Liver (tissue), 3 donors: ENCODE results near the gene GLB1L2.

Experiments
- EGR1 ChIP-seq, 2 donors: IDR thresholded peaks; 2 replicates each; pipeline ENCODE4 v1.6.1; 2016 to 2018; ENCODE audit warnings: antibody characterized with exemption in 2 of 2, low read depth in 2 of 2
- FOXA1 ChIP-seq: IDR thresholded peaks from 2 replicates; pipeline ENCODE4 v1.6.1; 2016; ENCODE audit warnings: antibody characterized with exemption
- GABPA ChIP-seq, 2 donors: IDR thresholded peaks in 1 of 2; conservative IDR thresholded peaks in 1 of 2; 2 replicates each; pipeline ENCODE4 v1.6.1; 2016; ENCODE audit warnings: antibody characterized with exemption in 2 of 2, mild to moderate bottlenecking in 1 of 2, moderate library complexity in 1 of 2
- JUND ChIP-seq, 2 donors: IDR thresholded peaks; 2 replicates each; pipeline ENCODE4 v1.6.1; 2016; ENCODE audit warnings: antibody characterized with exemption in 2 of 2
- NR2F2 ChIP-seq: IDR thresholded peaks from 2 replicates; pipeline ENCODE4 v1.6.1; 2016; ENCODE audit warnings: antibody characterized with exemption
- RAD21 ChIP-seq, 2 donors: IDR thresholded peaks; 2 replicates each; pipeline ENCODE4 v1.6.1; 2016; ENCODE audit warnings: antibody characterized with exemption in 2 of 2, mild to moderate bottlenecking in 2 of 2
- RXRA ChIP-seq, 2 donors: IDR thresholded peaks; 2 replicates each; pipeline ENCODE4 v1.6.1; 2017 to 2018; ENCODE audit warnings: antibody characterized with exemption in 2 of 2, mild to moderate bottlenecking in 1 of 2
- SP1 ChIP-seq: IDR thresholded peaks from 2 replicates; pipeline ENCODE4 v1.6.1; 2018; ENCODE audit warnings: antibody characterized with exemption, mild to moderate bottlenecking
- YY1 ChIP-seq: IDR thresholded peaks from 2 replicates; pipeline ENCODE4 v1.6.1; 2016; ENCODE audit warnings: antibody characterized with exemption, mild to moderate bottlenecking
- TF ChIP-seq, protein P1 (sequence below): fragments of 150-350 bp; IDR thresholded peaks from 2 replicates; pipeline ENCODE4 v1.5.1; 2017; ENCODE audit warnings: improper control_type of control experiment, low read depth, low read length; ENCODE audit not compliant: missing input control
- TF ChIP-seq, protein P2 (sequence below): IDR thresholded peaks from 2 replicates; pipeline ENCODE4 v1.6.1; 2016; ENCODE audit warnings: antibody characterized with exemption
- TF ChIP-seq, protein P3 (sequence below): IDR thresholded peaks from 2 replicates; pipeline ENCODE4 v1.6.1; 2016; ENCODE audit warnings: antibody characterized with exemption, mild to moderate bottlenecking
- TF ChIP-seq, protein P4 (sequence below): IDR thresholded peaks from 2 replicates; pipeline ENCODE4 v1.6.1; 2016; ENCODE audit warnings: antibody characterized with exemption
- donor health status: healthy.
- donor health status: healthy.

DNA sequence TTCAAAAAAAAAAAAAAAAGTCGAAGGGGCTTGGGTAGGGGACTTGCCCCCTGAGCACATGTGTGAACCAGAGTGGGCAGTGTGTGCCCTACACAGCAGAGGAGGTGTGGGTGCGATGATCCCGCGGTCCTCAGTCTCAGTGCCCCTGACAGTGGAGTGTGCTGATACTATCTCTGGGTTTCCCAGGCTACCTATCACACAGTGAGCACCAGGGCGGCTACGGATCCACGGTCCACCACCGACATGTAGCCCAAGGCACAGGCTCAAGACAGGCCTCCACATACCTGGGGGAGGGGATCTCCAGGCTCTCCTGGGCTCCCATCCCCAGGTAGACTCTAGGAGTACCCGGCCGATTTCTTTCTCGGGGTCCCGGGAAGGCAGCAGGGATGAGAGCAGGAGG, 71.1 kb downstream of the GLB1L2 start:
- TF ChIP-seq, protein P1, sequence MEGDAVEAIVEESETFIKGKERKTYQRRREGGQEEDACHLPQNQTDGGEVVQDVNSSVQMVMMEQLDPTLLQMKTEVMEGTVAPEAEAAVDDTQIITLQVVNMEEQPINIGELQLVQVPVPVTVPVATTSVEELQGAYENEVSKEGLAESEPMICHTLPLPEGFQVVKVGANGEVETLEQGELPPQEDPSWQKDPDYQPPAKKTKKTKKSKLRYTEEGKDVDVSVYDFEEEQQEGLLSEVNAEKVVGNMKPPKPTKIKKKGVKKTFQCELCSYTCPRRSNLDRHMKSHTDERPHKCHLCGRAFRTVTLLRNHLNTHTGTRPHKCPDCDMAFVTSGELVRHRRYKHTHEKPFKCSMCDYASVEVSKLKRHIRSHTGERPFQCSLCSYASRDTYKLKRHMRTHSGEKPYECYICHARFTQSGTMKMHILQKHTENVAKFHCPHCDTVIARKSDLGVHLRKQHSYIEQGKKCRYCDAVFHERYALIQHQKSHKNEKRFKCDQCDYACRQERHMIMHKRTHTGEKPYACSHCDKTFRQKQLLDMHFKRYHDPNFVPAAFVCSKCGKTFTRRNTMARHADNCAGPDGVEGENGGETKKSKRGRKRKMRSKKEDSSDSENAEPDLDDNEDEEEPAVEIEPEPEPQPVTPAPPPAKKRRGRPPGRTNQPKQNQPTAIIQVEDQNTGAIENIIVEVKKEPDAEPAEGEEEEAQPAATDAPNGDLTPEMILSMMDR = no peak
- TF ChIP-seq, protein P2, sequence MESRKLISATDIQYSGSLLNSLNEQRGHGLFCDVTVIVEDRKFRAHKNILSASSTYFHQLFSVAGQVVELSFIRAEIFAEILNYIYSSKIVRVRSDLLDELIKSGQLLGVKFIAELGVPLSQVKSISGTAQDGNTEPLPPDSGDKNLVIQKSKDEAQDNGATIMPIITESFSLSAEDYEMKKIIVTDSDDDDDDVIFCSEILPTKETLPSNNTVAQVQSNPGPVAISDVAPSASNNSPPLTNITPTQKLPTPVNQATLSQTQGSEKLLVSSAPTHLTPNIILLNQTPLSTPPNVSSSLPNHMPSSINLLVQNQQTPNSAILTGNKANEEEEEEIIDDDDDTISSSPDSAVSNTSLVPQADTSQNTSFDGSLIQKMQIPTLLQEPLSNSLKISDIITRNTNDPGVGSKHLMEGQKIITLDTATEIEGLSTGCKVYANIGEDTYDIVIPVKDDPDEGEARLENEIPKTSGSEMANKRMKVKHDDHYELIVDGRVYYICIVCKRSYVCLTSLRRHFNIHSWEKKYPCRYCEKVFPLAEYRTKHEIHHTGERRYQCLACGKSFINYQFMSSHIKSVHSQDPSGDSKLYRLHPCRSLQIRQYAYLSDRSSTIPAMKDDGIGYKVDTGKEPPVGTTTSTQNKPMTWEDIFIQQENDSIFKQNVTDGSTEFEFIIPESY = no peak
- TF ChIP-seq GABPA (IDR thresholded peaks at IDR 0.05 in 1 of 2, conservative IDR thresholded peaks at IDR 0.05 in 1 of 2) = no peak
- TF ChIP-seq JUND (IDR thresholded peaks at IDR 0.05) = no peak
- TF ChIP-seq RXRA (IDR thresholded peaks at IDR 0.05) = no peak
- TF ChIP-seq RAD21 (IDR thresholded peaks at IDR 0.05) = no peak
- TF ChIP-seq EGR1 (IDR thresholded peaks at IDR 0.05; ENCODE audit: low read depth in 2 of 2) = no peak
- TF ChIP-seq, protein P3, sequence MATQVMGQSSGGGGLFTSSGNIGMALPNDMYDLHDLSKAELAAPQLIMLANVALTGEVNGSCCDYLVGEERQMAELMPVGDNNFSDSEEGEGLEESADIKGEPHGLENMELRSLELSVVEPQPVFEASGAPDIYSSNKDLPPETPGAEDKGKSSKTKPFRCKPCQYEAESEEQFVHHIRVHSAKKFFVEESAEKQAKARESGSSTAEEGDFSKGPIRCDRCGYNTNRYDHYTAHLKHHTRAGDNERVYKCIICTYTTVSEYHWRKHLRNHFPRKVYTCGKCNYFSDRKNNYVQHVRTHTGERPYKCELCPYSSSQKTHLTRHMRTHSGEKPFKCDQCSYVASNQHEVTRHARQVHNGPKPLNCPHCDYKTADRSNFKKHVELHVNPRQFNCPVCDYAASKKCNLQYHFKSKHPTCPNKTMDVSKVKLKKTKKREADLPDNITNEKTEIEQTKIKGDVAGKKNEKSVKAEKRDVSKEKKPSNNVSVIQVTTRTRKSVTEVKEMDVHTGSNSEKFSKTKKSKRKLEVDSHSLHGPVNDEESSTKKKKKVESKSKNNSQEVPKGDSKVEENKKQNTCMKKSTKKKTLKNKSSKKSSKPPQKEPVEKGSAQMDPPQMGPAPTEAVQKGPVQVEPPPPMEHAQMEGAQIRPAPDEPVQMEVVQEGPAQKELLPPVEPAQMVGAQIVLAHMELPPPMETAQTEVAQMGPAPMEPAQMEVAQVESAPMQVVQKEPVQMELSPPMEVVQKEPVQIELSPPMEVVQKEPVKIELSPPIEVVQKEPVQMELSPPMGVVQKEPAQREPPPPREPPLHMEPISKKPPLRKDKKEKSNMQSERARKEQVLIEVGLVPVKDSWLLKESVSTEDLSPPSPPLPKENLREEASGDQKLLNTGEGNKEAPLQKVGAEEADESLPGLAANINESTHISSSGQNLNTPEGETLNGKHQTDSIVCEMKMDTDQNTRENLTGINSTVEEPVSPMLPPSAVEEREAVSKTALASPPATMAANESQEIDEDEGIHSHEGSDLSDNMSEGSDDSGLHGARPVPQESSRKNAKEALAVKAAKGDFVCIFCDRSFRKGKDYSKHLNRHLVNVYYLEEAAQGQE = no peak
- no peak for TF ChIP-seq NR2F2
- TF ChIP-seq, protein P4, sequence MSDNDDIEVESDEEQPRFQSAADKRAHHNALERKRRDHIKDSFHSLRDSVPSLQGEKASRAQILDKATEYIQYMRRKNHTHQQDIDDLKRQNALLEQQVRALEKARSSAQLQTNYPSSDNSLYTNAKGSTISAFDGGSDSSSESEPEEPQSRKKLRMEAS = no peak
- TF ChIP-seq YY1 = no peak
- TF ChIP-seq FOXA1 = no peak
- TF ChIP-seq SP1 = no peak
